ENCODE measurements around the gene TRAPPC6A.

TRAPPC6A gene

GRCh38 chr19:45186509-45187334, 8.7 kb upstream of the TRAPPC6A start:
- DNase-seq (ENCODE audit: low spot score), result no peak

- DNase-seq (ENCODE audit: low spot score), result no peak
Measured at GRCh38 chr19:45184115-45184514, 6.1 kb upstream of the TRAPPC6A start.

- DNase-seq (ENCODE audit: low spot score), result no peak
Measured at GRCh38 chr19:45182758-45183157, 4.7 kb upstream of the TRAPPC6A start.

GRCh38 chr19:45180936-45181335, 2.9 kb upstream of the TRAPPC6A start:
- no peak for DNase-seq (ENCODE audit: low spot score)

- no peak for DNase-seq (ENCODE audit: low spot score)
Measured at GRCh38 chr19:45179892-45180370, 1.9 kb upstream of the TRAPPC6A start.

- DNase-seq (ENCODE audit: low spot score), result no peak
Measured at GRCh38 chr19:45179072-45179891, 1.2 kb upstream of the TRAPPC6A start.

- DNase-seq (ENCODE audit: low spot score), result peak; percentile 100
Measured at GRCh38 chr19:45178262-45179071, 430 bp upstream of the TRAPPC6A start, which contains the start of gene BLOC1S3. BLOC1S3 (plus strand) TSS chr19:45178784; CDS start chr19:45179297, 513 bp downstream.

GRCh38 chr19:45175515-45176345, 2.3 kb downstream of the TRAPPC6A start:
- DNase-seq (ENCODE audit: low spot score), result no peak

- DNase-seq (ENCODE audit: low spot score), result no peak
Measured at GRCh38 chr19:45173816-45174215, 4.2 kb downstream of the TRAPPC6A start.

- DNase-seq (ENCODE audit: low spot score), result no peak
Measured at GRCh38 chr19:45172611-45173208, 5.3 kb downstream of the TRAPPC6A start.

GRCh38 chr19:45172173-45172572, 5.9 kb downstream of the TRAPPC6A start:
- DNase-seq (ENCODE audit: low spot score), result no peak

- DNase-seq (ENCODE audit: low spot score), result no peak
Measured at GRCh38 chr19:45171211-45171623, 6.8 kb downstream of the TRAPPC6A start.

- DNase-seq (ENCODE audit: low spot score), result no peak
Measured at GRCh38 chr19:45170146-45171106, 7.6 kb downstream of the TRAPPC6A start.

GRCh38 chr19:45169602-45170001, 8.4 kb downstream of the TRAPPC6A start:
- no peak for DNase-seq (ENCODE audit: low spot score)

GRCh38 chr19:45168767-45169351, 9.2 kb downstream of the TRAPPC6A start:
- DNase-seq (ENCODE audit: low spot score), result no peak

- no peak for DNase-seq (ENCODE audit: low spot score)
Measured at GRCh38 chr19:45166723-45167252, 11.2 kb downstream of the TRAPPC6A start.

- no peak for DNase-seq (ENCODE audit: low spot score)
Measured at GRCh38 chr19:45164577-45165335, 13.3 kb downstream of the TRAPPC6A start.

Data from cerebellar cortex (tissue), 1 donor.